Measurements from ENCODE around the gene SOS2.
"Not testable (repeated sequence)": the region's sequence is repeated elsewhere in the genome, so short reads cannot be mapped to it uniquely, and the experiment has no call there.

The SOS2 gene

GRCh38 chr14:50225067-50225973 is 6.1 kb downstream of the SOS2 start:
- DNase-seq, result no peak

GRCh38 chr14:50222055-50222613 is 9.2 kb downstream of the SOS2 start:
- DNase-seq, result no peak

GRCh38 chr14:50218501-50218900 is 12.9 kb downstream of the SOS2 start:
- DNase-seq, result no peak

- DNase-seq, result no peak
These were observed 16.0 kb downstream of the SOS2 start for GRCh38 chr14:50215416-50215815.

GRCh38 chr14:50213795-50214194 is 17.6 kb downstream of the SOS2 start:
- DNase-seq, result no peak

GRCh38 chr14:50212726-50213125 is 18.7 kb downstream of the SOS2 start:
- no peak for DNase-seq

GRCh38 chr14:50210074-50210473 is 21.3 kb downstream of the SOS2 start:
- no peak for DNase-seq

- DNase-seq, result no peak
These were observed 32.9 kb downstream of the SOS2 start for GRCh38 chr14:50198499-50198898.

GRCh38 chr14:50191499-50191898 is 39.9 kb downstream of the SOS2 start:
- no peak for DNase-seq

GRCh38 chr14:50186107-50186506 is 45.3 kb downstream of the SOS2 start:
- no peak for DNase-seq

- DNase-seq, result no peak
These were observed 57.5 kb downstream of the SOS2 start for GRCh38 chr14:50173891-50174290.

- no peak for DNase-seq
These were observed 59.5 kb downstream of the SOS2 start for GRCh38 chr14:50171895-50172294.

- DNase-seq, result not testable (repeated sequence)
These were observed 64.0 kb downstream of the SOS2 start for GRCh38 chr14:50167381-50167780.

GRCh38 chr14:50156111-50156510 is 75.3 kb downstream of the SOS2 start:
- DNase-seq, result no peak

GRCh38 chr14:50148799-50149198 is 82.6 kb downstream of the SOS2 start:
- no peak for DNase-seq

- no peak for DNase-seq
These were observed 92.2 kb downstream of the SOS2 start for GRCh38 chr14:50139192-50139591.

- DNase-seq, result no peak
These were observed 103.6 kb downstream of the SOS2 start for GRCh38 chr14:50127802-50128201.

GRCh38 chr14:50123062-50123461 is 108.3 kb downstream of the SOS2 start:
- no peak for DNase-seq

GRCh38 chr14:50122291-50122690 is 109.1 kb downstream of the SOS2 start:
- DNase-seq, result no peak

GRCh38 chr14:50121486-50121885 is 109.9 kb downstream of the SOS2 start:
- DNase-seq, result no peak

GRCh38 chr14:50117456-50117855 is 113.9 kb downstream of the SOS2 start:
- no peak for DNase-seq

- DNase-seq, result no peak
These were observed 114.4 kb downstream of the SOS2 start for GRCh38 chr14:50116966-50117365.

GRCh38 chr14:50116181-50116956 is 115.0 kb downstream of the SOS2 start, which contains the start of gene VCPKMT:
VCPKMT (minus strand) TSS chr14:50116572; CDS start chr14:50116552, 20 bp downstream.
- DNase-seq, result peak; percentile 65

All from SIG-M5 (cell line).